ENCODE measurements around the gene CLSTN2.

DNA sequence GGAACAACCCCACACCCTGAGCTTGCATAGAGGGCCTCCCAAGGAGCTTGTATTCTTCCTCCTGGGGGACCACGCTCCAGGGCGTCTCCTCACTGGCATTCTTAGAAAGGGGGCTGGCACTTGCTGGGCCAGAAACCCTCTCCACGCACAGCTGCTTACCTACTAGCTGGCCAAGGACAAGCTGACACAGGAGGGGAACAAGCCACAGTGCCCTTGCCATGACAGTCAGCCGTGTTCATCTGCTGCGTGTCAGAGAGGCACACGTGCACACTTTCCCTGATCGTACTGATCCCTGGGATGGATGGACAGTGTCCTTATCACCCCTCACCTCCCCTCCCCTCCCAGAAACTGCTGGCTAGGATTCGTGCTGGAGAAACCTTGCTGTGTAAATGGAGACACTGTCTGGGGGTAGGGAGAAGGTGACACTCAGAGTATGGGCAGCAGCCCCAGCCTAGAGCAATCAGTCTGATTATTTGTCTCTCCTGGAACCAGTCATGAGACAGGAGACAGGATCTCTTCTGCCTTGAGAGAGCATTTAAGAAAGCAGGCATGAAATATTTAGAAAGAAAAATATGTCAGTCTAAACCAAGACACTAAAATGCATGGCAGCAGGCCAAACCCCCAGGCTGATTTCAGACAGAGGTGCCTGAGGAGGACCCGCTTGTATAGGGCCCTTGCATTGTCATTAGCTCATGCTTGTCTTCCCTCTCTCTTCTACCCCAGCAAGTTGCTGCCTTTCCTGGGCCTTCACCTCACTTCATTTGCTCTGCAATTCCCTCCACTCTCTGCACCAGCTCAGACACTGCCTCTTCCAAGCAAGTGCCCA lies 431.1 kb downstream of the CLSTN2 start:
- TF ChIP-seq, protein P1, sequence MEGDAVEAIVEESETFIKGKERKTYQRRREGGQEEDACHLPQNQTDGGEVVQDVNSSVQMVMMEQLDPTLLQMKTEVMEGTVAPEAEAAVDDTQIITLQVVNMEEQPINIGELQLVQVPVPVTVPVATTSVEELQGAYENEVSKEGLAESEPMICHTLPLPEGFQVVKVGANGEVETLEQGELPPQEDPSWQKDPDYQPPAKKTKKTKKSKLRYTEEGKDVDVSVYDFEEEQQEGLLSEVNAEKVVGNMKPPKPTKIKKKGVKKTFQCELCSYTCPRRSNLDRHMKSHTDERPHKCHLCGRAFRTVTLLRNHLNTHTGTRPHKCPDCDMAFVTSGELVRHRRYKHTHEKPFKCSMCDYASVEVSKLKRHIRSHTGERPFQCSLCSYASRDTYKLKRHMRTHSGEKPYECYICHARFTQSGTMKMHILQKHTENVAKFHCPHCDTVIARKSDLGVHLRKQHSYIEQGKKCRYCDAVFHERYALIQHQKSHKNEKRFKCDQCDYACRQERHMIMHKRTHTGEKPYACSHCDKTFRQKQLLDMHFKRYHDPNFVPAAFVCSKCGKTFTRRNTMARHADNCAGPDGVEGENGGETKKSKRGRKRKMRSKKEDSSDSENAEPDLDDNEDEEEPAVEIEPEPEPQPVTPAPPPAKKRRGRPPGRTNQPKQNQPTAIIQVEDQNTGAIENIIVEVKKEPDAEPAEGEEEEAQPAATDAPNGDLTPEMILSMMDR (IDR thresholded peaks at IDR 0.05) = no peak
- TF ChIP-seq POLR2A (IDR thresholded peaks at IDR 0.05) = no peak

Measured in tibial nerve (tissue), 3 donors.